GM23248 (cell line): ENCODE data around the gene LRRC73. TPM values are rescaled to one million over a fixed set of nuclear protein-coding genes. Genes with fewer than 3 reads are reported as not detected.
"Not testable (repeated sequence)": the region's sequence is repeated elsewhere in the genome, so short reads cannot be mapped to it uniquely, and the experiment has no call there.

Experiments
- DNase-seq: peaks from one replicate; pipeline ENCODE4 v3.0.0-alpha.2; 2015
- H2AFZ ChIP-seq: fragments of 200-600 bp; sonication (generic); 2 replicates; pipeline ENCODE4 v1.6.1; 2016; ENCODE audit warnings: antibody characterized with exemption
- H3F3A ChIP-seq: fragments of 200-600 bp; sonication (generic); 2 replicates; pipeline ENCODE4 v1.6.1; 2016; ENCODE audit warnings: mild to moderate bottlenecking, antibody characterized with exemption, mixed run types; ENCODE audit not compliant: insufficient read depth
- H3K27ac ChIP-seq: fragments of 200-600 bp; sonication (generic); 2 replicates; pipeline ENCODE4 v1.5.1; 2016; ENCODE audit warnings: mild to moderate bottlenecking
- H3K27me3 ChIP-seq: fragments of 200-600 bp; sonication (generic); replicated peaks from 2 replicates; pipeline ENCODE4 v1.6.1; 2016; ENCODE audit warnings: mild to moderate bottlenecking; ENCODE audit not compliant: insufficient read depth
- H3K36me3 ChIP-seq: fragments of 200-600 bp; sonication (generic); 2 replicates; pipeline ENCODE4 v1.6.1; 2016; ENCODE audit warnings: low read depth, mild to moderate bottlenecking
- H3K4me1 ChIP-seq: fragments of 200-600 bp; sonication (generic); 2 replicates; pipeline ENCODE4 v1.6.1; 2016; ENCODE audit warnings: mild to moderate bottlenecking; ENCODE audit not compliant: insufficient read depth
- H3K4me2 ChIP-seq: fragments of 200-600 bp; sonication (generic); one replicate; pipeline ENCODE4 v1.6.1; 2016; ENCODE audit warnings: mild to moderate bottlenecking; ENCODE audit not compliant: unreplicated experiment
- H3K4me3 ChIP-seq: fragments of 200-600 bp; sonication (generic); 2 replicates; pipeline ENCODE4 v1.5.1; 2016; ENCODE audit warnings: mild to moderate bottlenecking
- H3K79me2 ChIP-seq: fragments of 200-600 bp; sonication (generic); 2 replicates; pipeline ENCODE4 v1.6.1; 2016; ENCODE audit warnings: mild to moderate bottlenecking; ENCODE audit not compliant: insufficient read depth
- H3K9ac ChIP-seq: fragments of 200-600 bp; sonication (generic); 2 replicates; pipeline ENCODE4 v1.6.1; 2016; ENCODE audit warnings: mild to moderate bottlenecking
- H3K9me2 ChIP-seq: fragments of 200-600 bp; sonication (generic); 2 replicates; pipeline ENCODE4 v1.6.1; 2016; ENCODE audit warnings: mixed run types, mild to moderate bottlenecking, moderate library complexity; ENCODE audit not compliant: insufficient read depth
- H3K9me3 ChIP-seq: fragments of 200-600 bp; sonication (generic); one replicate; pipeline ENCODE4 v1.6.1; 2017; ENCODE audit warnings: low read depth
- H4K20me1 ChIP-seq: fragments of 200-600 bp; sonication (generic); 2 replicates; pipeline ENCODE4 v1.6.0; 2016; ENCODE audit not compliant: insufficient read depth
- EZH2 ChIP-seq: fragments of 200-600 bp; sonication (generic); IDR thresholded peaks from 2 replicates; pipeline ENCODE4 v1.6.1; 2018; ENCODE audit warnings: antibody characterized with exemption, mild to moderate bottlenecking; ENCODE audit not compliant: insufficient read depth, poor library complexity, severe bottlenecking
- EZH2phosphoT487 ChIP-seq: fragments of 200-600 bp; sonication (generic); IDR thresholded peaks from 2 replicates; pipeline ENCODE4 v1.6.1; 2018; ENCODE audit warnings: antibody characterized with exemption, moderate library complexity, mild to moderate bottlenecking, low read depth; ENCODE audit not compliant: insufficient read depth
- WGBS, 2 experiments: methylation state at CpG; one replicate each; pipeline ENCODE4 v1.1.6; 2015 to 2017; ENCODE audit warnings: low lambda C conversion rate in 2 of 2, low coverage in 1 of 2; ENCODE audit errors: missing lambda C conversion rate in 2 of 2; 5-methylcytosine and 5-hydroxymethylcytosine counted together
- in situ Hi-C: fragments of 300-500 bp; cut with MboI; formaldehyde crosslinking; loops from 2 replicates; pipeline ENCODE4 v1.15.0; 2020
- polyA plus RNA-seq: library from polyadenylated mRNA; unstranded; fragments of >200 nt; fragmentation: Nextera tagmentation; extraction: Ambion mirVana; gene quantifications from 2 replicates; pipeline ENCODE4 v1.2.1, GENCODE V29; 2016
- total RNA-seq: library from RNA; depleted of rRNA; stranded (reverse); fragments of >200 nt; shearing (Covaris generic); gene quantifications from 2 replicates; pipeline ENCODE4 v1.2.3, GENCODE V29; 2014

The LRRC73 gene
- total and polyA plus RNA-seq, 2 experiments from 2014 or later, result 1.0 to 1.6 TPM

DNA sequence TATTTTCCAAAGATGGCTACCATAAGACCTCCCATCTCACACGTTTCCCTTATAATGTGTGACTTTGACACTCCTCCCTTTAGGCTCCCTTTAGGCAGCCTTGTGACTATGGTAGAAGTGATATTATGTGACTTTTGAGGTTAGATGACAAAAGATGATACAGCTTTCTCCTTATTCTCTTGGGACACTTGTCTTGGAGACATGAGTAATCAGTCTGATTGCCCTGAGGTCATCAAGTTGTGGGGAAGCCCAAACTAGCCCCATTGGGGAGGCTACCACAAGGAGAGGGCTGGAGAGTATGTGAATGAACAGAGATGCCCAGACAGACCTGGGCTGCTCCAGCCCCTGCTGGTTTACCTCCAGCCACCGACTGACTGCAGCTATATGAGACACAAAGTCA is 44.2 kb downstream of the LRRC73 start:
- no peaks in the 10 kb centered on the region for H3K9me2 ChIP-seq
- H3K4me2 ChIP-seq, result no peak overlapping the region
- H3K27ac ChIP-seq, result no peak overlapping the region
- no peaks in the 10 kb centered on the region for H3K36me3 ChIP-seq
- no peaks in the 10 kb centered on the region for H3K4me1 ChIP-seq
- H3K79me2 ChIP-seq, result no peaks in the 10 kb centered on the region
- DNase-seq, result peak; percentile 48
- no peaks in the 10 kb centered on the region for H3K9me3 ChIP-seq
- H3K4me3 ChIP-seq, result no peak overlapping the region
- H2AFZ ChIP-seq, result no peak overlapping the region
- 27 to 29% methylated on average over 2 of the region's 2 CpGs for WGBS, 2 experiments
- TF ChIP-seq EZH2, result no peak
- no peak for TF ChIP-seq EZH2phosphoT487
- H4K20me1 ChIP-seq, result no peaks in the 10 kb centered on the region
- H3K9ac ChIP-seq, result no peak overlapping the region
- H3K27me3 ChIP-seq, result no peaks in the 10 kb centered on the region
- H3F3A ChIP-seq, result no peaks in the 10 kb centered on the region
- in situ Hi-C loops, result no loop called here

DNA sequence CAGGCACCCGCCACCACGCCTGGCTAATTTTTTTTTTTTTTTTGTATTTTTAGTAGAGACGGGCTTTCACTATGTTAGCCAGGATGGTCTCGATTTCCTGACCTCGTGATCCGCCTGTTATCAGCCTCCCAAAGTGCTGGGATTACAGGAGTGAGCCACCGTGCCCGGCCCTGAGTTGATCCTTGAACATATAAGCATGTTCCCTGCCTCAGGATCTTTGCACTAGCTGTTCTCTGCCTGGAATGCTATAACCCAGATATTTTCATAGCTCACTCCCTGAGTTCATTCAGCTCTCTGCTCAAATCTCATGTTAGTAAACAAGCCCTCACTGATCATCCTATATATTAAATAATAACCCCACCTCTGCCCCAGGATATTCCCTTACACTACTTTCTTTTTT is 45.8 kb downstream of the LRRC73 start:
- DNase-seq, result no peak
- Histone ChIP-seq H3K9me3 (no peaks in the 10 kb centered on the region), H3K9me2 (no peaks in the 10 kb centered on the region), H3K4me3 (no peak overlapping the region), H3K27me3 (no peaks in the 10 kb centered on the region), H3K4me1 (no peaks in the 10 kb centered on the region), H3K27ac (no peak overlapping the region), H3K79me2 (no peaks in the 10 kb centered on the region), H3K36me3 (no peaks in the 10 kb centered on the region), H2AFZ (no peak overlapping the region), H3F3A (no peaks in the 10 kb centered on the region), H3K4me2 (no peak overlapping the region), H4K20me1 (no peaks in the 10 kb centered on the region), H3K9ac (no peak overlapping the region)
- in situ Hi-C loops, result no loop called here
- 86 to 88% methylated on average over 8 of the region's 8 CpGs for WGBS, 2 experiments
- TF ChIP-seq EZH2phosphoT487, result no peak
- TF ChIP-seq EZH2, result no peak

GRCh38 chr6:43461936-43462335 is 48.2 kb downstream of the LRRC73 start:
- in situ Hi-C loops, result no loop called here
- no peak overlapping the region for H3K27ac ChIP-seq
- no peaks in the 10 kb centered on the region for H3K36me3 ChIP-seq
- H3K79me2 ChIP-seq, result no peaks in the 10 kb centered on the region
- H3K4me2 ChIP-seq, result no peak overlapping the region
- H3K4me1 ChIP-seq, result no peaks in the 10 kb centered on the region
- no peak overlapping the region for H3K9ac ChIP-seq
- no peak for DNase-seq
- WGBS, 2 experiments, result 54 to 61% methylated on average over 5 of the region's 5 CpGs
- H3F3A ChIP-seq, result no peaks in the 10 kb centered on the region
- H3K4me3 ChIP-seq, result no peak overlapping the region
- TF ChIP-seq EZH2phosphoT487, result no peak
- no peak for TF ChIP-seq EZH2
- H3K9me3 ChIP-seq, result no peaks in the 10 kb centered on the region
- H3K27me3 ChIP-seq, result peaks cover 1% of the 10 kb centered on the region; the same call in 1 of the 2 replicates
- H3K9me2 ChIP-seq, result no peaks in the 10 kb centered on the region
- H2AFZ ChIP-seq, result no peak overlapping the region
- H4K20me1 ChIP-seq, result no peaks in the 10 kb centered on the region

- Histone ChIP-seq H3K27me3 (peaks cover 4% of the 10 kb centered on the region; the same call in 1 of the 2 replicates), H3K36me3 (no peaks in the 10 kb centered on the region), H3K9ac (no peak overlapping the region), H3K27ac (no peak overlapping the region), H3K4me2 (no peak overlapping the region), H4K20me1 (no peaks in the 10 kb centered on the region), H3K79me2 (no peaks in the 10 kb centered on the region), H3F3A (no peaks in the 10 kb centered on the region), H2AFZ (no peak overlapping the region), H3K9me3 (no peaks in the 10 kb centered on the region), H3K4me1 (no peaks in the 10 kb centered on the region), H3K9me2 (no peaks in the 10 kb centered on the region), H3K4me3 (no peak overlapping the region)
- no peak for DNase-seq
- TF ChIP-seq EZH2, result no peak
- no peak for TF ChIP-seq EZH2phosphoT487
- in situ Hi-C loops, result no loop called here
- 34 to 36% methylated on average over 4 of the region's 4 CpGs for WGBS, 2 experiments
These were observed 50.1 kb downstream of the LRRC73 start for GRCh38 chr6:43460032-43460431.

GRCh38 chr6:43459535-43459934 is 50.6 kb downstream of the LRRC73 start:
- TF ChIP-seq EZH2phosphoT487 (no peak), EZH2 (no peak)
- Histone ChIP-seq H3F3A (no peaks in the 10 kb centered on the region), H2AFZ (no peak overlapping the region), H3K9me2 (no peaks in the 10 kb centered on the region), H3K4me3 (no peak overlapping the region), H3K27me3 (peaks cover 4% of the 10 kb centered on the region; the same call in 1 of the 2 replicates), H3K4me1 (no peaks in the 10 kb centered on the region), H3K79me2 (no peaks in the 10 kb centered on the region), H3K9me3 (no peaks in the 10 kb centered on the region), H3K4me2 (no peak overlapping the region), H3K36me3 (no peaks in the 10 kb centered on the region), H3K9ac (no peak overlapping the region), H3K27ac (no peak overlapping the region), H4K20me1 (no peaks in the 10 kb centered on the region)
- in situ Hi-C loops, result loop anchor here (10.0 kb wide), 1 partner anchor 45 kb away; no protein-coding TSS in a partner anchor
- WGBS, 2 experiments, result 100% methylated on average over 1 of the region's 1 CpG
- DNase-seq, result no peak

DNA sequence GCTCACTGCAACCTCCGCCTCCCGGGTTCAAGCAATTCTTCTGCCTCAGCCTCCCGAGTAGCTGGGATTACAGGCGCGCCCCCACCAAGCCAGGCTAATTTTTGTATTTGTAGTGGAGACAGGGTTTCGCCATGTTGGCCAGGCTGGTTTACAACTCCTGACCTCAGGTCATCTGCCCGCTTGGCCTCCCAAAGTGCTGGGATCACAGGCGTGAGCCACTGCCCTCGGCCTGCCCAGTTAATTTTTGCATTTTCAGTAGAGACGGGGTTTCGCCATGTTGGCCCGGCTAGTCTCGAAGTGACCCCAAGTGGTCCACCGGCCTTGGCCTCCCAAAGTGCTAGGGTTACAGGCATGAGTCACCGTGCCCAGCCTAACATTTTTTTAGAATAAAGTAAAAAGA is 52.0 kb downstream of the LRRC73 start:
- H3K9me3 ChIP-seq, H3K4me3 ChIP-seq, H3K27me3 ChIP-seq, H3K36me3 ChIP-seq, H3K4me2 ChIP-seq, H3K79me2 ChIP-seq, H2AFZ ChIP-seq, H3K27ac ChIP-seq, H3K9ac ChIP-seq, DNase-seq, H3K9me2 ChIP-seq, H4K20me1 ChIP-seq, H3F3A ChIP-seq, H3K4me1 ChIP-seq: not testable (repeated sequence)
- in situ Hi-C loops, result loop anchor here (10.0 kb wide), 1 partner anchor 47 kb away; no protein-coding TSS in a partner anchor
- WGBS, 2 experiments, result 93 to 97% methylated on average over 15 of the region's 15 CpGs
